Occipital lobe (tissue), 2 donors: ENCODE results near the gene NELFA. TPM values are rescaled to one million over a fixed set of nuclear protein-coding genes. Genes with fewer than 3 reads are reported as not detected.
A peak's percentile ranks its signal among the peaks of the same experiment; 100 is the strongest.

ENCODE experiments used
- DNase-seq: peaks from one replicate; lab custom pipeline; 2025; lab: John Stamatoyannopoulos, UW
- total RNA-seq: library from RNA; depleted of rRNA; stranded (reverse); fragments of >200 nt; gene quantifications from one replicate; pipeline ENCODE4 v1.2.3, GENCODE V29; 2014

NELFA gene
- 19.0 TPM for total RNA-seq

DNA sequence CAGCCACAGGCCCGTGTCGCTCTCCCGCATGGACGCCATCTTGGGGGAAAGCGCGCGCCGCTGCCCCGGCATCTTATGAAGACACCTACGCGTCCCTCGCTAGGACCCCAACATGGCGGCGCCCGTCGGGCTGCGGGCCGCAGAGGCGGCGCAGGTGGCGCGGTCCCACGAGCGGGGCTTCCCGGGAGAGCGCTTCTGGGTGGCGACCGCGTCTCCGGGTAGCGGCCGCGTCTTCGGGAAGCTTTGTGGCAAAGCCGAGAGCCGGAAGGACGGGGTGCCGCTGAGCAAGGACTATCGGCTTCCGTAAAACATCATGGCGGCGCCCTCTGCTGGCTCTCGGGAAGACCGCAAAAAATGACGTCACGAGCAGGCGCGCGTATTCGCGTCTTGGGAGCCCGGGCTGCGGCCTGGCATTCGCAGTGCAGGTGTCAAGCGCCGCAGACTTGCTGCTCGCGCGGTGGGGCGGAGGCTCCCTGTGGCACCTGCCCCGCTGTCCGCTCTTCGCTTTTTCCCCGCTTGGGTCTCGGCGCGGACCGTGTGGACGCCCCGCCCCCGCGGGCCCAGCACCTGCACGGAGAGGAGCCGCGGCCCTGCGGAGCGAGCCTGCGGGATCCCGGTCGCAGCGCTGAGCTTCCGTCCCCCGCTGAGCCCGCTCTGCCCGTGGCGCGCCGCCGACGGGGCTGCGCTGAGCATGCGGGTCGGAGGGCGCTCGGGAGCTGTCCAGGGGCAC lies at the start of gene NELFA:
NELFA (minus strand) TSS at position 54 of the 730 bp plus-strand sequence; CDS start at position 39, 15 bp downstream.
- peak; percentile 87 for DNase-seq

DNA sequence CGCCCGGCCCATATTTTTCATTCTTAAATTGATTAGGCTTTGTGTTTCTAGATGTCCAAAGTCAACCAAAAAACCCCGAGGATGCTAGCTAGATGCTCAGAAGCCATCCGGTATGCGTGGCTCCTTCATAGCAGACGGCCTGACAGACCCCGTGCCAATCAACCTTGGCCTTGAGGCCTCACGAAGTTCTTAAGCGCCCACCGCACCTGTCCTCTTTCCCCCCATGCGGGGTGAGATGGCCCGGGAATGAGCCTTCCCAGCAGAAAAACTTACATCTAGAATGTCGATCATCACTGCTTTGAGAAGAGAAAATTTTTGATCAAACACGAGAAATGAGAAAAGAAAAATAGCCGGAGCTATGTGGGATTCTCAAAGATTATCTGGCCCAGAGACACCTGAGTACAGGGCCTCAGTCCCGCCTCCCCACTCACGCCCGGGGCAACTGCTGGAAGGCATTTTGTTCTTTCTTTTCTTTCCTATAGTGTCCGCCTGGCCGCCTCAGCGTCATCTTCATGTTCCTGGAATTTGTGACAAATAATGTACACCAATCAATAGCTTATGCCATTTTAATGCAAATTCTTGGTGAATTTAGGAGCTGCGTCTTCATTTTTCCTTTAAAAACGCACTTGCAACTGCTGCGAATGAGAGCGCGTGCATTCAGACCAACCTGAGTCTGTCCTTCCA lies 48.8 kb upstream of the NELFA start:
- no peak for DNase-seq

DNA sequence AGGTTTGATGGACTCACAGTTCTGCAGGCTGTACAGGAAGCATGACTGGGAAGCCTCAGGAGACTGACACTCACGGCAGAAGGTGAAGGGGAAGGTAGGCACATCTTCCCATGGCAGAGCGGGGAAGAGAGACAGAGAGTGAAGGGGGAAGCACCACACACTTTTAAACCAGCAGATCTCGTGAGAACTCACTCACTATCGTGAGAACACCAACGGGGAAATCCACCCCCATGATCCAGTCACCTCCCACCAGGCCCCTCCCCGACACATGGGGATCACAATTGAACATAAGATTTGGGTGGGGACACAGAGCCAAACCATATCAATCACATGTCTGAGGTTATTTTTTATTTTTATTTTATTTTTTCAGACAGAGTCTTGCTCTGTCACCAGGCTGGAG lies 45.4 kb upstream of the NELFA start:
- no peak for DNase-seq

DNA sequence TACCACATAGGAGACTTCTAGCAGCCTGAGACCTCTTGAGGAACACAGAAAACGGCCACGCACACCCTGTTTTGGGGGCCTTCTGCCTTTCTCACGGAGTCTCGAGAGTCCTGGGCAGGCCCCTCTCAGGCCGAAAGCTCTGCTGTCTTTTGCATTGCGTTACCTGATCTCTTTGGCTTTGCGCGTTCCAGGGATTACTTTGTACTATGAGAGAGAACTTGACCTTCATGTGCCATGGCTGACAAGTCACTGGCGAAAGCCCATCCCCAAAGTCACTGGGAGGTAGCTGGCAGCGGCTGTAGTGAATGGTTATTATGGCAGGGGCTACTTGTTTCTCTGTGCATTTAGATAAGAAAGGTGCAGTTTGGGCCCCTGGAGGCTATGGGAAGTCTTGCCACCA lies 42.3 kb upstream of the NELFA start:
- no peak for DNase-seq

DNA sequence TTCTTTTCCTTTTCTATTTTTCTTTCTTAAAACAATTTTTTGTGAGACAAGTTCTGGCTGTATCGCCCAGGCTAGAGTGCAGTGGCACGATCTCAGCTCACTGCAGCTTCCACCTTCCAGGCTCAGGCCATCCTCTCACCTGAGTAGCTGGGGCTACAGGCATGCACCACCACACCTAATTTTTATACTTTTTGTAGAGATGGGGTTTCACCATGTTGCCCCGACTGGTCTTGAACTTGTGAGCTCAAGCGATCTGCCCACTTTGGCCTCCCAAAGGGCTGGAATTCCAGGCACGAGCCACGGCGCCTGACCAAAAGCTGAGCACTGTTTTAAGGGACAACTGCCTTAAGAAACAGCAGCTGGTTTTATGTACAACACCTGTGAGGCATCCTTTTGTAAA lies 41.0 kb upstream of the NELFA start:
- no peak for DNase-seq

DNA sequence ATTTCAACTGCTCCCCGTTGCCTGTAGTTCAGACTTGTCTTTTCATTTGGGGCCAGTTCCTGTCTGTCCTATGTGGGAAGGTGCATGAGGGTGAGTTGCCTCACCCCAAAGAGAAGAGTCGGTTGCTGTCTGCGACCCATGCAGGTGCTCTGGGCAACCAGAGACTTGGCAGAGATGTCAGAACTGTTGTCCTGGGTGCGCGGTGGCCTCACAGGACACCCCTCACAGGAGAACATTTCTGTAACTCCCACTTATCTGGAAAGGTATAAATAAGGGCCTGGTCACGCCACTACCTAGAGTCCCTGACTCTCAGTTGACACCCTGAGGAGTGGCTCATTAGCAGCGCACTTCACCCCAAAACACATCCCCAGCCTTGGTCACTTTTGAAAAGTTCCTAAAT lies 40.6 kb upstream of the NELFA start:
- no peak for DNase-seq

DNA sequence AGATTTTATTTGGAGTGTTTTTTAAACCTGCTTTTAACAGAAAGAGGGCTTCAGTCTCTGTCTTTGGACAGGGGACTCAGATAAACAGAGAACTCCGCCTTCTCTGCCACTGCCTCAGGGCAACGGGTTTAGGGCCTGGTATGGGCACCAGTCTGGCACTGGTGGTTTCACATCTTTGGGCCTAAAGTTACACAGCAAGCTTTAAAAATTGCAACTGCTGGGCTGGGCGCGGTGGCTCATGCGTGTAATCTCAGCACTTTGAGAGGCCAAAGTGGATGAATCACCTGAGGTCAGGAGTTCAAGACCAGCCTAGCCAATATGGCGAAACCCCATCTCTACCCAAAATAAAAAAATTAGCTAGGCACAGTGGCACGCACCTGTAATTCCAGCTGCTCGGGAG lies 40.1 kb upstream of the NELFA start:
- DNase-seq: no peak

DNA sequence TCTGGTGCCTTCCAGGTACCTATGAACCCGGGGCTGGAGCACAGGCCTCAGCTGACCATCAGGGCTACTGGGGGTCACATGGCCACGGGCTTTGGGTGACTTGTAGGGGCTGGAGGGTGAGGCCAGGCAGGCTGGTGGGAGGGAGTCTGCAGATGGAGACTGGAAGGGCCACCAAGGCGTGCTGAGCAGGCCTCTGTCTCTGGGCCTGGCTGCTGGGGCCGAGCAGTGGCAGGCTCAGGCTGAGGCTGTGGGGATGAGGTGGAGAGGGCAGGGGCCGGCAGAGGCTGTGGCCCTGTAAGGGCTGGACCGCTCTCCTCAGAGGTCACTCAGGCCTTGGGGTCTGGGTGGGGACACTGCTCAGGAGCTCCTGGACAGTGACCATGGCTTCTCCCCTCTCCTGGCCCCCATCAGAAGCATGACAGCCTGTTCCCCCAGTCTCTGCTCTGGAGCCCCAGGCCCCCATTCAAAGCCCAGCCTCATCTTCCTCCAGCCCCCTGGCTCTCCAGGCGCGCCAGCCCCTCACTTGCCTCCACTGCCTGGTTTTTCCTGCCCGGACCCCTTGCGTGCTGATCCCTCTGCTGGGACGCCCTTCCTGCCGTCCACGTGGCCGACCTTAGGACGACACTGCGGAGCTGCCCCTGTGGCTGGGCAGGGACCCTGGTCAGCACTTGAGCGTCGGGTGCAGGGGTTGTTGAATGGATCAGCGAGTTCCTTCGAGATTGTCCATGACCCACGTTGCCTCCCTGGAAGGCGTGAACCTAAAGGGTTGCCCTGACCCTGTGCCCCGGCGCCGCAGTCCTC lies 39.2 kb upstream of the NELFA start:
- DNase-seq: no peak

DNA sequence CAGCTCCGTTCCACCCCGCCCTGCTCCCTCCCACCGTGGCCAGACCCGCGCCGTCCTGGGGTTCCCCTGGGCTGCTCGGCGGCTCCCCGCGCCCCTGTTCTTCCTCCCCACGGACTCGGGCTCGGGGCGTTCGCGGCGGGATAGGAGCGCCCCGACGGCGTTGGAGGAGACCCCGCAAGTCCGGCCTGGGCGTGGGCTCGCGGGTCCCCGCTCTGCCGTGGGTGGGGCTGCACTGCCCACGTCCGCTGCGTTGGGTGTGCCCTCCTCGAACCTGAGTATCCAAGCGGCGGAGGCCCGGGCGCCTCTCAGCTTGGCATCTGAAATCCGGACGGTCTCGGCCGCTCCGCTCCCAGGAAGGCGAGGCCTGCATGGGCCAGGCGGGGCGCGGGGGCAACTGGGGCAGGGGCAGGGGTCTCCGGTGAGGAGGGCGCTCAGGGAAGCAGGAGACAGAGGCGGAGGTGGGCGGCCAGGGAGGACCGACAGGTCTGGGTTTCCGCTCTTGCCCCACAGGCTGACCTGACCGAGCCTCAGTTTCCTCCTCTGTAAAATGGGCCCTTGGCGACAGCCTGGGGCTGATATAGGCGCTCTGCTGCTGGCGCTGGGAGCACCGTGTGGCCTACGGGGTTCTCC lies 38.4 kb upstream of the NELFA start:
- no peak for DNase-seq

DNA sequence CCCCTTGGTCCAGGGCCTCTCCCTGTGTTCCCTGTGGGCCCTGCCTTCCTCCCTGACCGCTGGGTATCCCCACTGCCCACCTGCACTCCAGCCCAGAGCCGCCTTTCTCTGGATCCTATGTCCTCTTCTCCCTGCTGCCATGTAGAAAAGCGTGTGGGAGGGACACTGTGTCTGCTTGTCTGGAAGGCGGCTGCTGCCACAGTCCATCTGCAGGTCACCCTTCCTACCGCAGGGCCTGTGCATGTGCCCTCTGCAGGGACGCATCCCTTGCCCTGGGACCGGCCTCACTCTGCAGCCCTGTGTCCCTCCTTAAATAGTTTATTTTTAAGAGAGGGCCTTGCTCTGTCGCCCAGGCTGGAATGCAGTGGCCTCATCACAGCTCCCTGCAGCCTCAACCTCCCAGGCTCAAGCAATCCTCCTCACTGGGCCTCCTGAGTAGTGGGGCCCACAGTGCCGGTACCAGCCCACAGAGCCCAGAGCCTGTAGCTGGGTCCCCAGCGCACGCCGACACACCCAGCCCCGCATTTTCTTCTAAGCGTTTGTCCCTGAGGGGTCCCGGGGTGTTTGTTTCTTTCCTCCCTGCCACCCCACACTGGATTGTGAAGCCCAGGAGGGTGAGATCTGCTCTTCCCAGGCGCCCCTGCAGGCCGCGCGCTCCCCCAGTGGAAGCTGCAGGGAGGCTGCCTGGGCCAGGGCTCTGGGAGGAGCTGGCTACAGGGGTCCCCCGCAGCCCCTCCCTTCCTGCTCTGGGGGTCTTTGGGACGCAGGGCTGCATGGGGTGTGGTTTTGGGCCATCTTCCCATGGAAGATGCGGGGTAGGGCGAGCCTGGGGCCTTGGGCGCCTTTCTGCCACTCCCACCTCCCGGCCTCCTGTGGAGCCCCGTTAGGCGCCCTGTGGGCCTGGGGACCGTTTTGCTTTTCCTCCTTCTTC lies 37.5 kb upstream of the NELFA start:
- no peak for DNase-seq

DNA sequence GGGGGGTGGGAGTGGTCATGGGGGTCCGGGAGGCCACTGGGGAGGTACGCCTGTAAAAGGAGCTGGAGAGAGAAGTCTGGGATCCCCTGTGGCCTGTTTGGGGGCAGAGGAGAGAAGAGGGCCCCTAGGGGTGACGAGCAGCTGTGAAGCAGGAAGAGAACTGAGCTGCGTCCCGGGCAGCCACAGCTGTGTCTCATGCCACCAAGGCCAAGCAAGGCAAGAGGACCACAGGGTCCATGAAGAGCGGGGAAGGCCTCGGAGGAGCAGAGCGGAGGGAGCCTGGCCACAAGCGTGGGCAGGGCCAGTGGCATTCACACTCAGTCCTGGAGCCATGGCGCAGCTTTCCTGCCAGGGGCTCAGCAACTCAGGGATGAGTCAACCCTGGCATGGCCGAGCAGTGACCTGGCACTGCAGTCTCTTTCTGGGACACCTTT lies 36.8 kb upstream of the NELFA start:
- DNase-seq: no peak

DNA sequence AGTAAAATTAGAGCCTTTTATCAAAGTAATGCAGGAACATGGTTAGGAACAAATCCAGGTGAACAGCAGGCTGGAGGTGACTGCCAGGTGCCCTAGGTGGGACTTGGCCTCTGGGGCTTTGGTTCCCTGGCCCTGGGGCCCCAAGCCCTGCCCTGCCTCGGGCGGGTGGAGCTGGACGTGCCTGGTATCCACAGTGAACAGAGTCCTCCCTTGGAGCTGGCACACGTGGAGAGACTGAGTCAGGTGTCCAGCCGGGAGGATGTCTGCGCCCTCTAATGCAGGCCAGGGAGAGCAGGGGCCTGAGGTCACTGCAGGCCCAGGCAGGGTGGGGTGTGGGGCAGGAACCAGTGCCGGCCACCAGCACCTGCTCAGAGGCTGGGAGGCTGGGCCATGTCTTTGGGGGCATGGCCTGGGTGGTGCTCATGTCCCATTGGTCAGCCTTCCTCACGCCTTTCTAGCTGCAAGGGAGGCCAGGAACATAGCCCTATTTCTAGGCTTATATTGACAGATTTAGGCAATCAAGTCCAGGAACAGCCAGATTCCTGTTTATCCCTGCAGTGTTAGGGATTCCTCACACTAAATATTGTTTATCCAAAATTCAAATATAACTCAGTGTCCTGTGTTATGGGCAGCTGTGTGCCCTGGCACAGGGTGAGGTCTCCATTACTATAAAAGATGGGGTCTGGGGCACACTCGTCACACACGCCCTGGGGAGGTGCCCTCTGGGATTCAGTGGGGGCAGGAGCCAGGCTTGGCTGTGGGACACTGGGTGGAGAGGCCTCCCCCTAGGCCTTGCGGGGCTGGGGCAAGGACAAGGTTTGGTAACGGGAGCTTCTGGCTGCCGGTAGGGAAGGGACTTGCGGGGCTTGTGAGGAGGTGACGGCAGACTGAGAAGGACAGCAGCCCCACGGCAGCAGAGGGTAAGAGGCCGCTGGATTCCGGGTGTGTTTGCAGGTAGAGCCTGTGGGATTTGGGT lies 36.1 kb upstream of the NELFA start:
- no peak for DNase-seq

DNA sequence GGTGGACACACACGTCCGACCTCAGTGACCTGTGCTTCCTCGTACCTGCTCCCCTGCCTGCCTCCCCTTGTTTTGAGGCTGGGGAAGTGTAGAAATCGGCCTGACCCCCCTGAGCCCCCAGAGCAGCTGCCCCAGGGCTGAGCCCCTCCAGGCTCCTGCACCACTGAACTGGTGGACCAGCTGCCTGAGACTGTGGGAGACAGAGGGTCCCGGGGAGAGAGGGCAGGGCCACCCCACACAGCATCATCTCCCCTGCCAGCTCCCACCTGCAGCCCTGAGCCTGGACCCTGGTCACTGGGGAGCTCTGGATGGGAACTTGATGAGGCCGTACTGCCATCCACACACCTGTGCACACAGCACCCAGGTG lies 35.3 kb upstream of the NELFA start:
- DNase-seq: no peak

DNA sequence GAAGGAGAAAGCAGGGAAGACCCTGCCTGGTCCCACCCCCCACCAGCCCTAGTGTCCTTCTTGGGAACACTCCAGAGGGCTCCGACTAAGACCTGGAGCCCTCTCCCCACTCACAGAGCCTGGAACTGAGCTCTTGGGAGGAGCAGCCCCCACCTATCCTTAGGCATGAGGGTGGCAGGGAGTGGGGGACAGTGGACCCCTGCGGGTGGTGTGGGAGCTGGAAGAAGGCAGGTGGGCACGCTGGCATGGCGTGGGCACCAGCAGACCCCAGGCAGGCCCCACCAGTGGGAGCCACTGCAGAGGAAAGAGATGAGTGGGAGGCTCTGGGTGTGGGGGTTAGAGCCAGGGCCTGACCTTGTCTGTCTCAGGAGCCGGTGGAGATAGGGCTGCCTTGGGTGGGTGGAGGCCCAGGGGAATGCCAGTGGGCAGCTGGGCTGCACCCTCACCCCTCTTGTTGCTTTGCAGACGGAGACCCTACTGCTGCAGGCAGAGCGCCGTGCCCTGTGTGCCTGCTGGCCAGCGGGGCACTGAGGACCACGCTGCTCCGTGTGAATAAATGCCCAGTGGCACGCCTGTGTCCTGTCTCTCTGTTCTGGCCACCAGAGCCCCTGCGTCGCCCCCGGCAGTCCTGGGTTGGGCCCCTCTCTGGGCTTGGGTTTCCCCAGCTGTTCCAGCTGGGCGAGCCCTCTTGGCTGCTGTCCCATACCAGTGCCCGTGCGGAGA lies 34.8 kb upstream of the NELFA start:
- no peak for DNase-seq

DNA sequence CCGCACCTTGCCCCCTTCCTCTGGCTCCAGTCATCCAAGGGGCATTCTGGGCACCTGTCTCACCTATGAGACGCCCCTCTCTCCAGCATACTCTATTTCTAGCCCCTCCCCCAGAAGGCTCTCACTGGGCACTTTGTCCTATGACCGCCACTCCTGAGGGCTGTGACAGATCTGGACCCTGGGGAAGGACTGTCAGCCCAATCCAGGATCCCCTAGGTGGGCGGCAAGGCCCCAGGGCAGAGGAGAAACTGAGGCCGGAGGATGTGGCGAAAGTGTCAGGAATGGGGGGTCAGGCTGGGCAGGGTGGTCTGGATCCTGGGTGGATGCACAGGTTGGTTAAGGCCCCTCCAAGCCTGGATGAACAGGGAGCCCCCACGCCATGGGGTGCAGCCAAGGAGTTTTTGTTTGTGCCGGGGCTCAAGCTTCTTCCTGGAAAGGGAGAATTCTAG lies 34.2 kb upstream of the NELFA start:
- DNase-seq: no peak

DNA sequence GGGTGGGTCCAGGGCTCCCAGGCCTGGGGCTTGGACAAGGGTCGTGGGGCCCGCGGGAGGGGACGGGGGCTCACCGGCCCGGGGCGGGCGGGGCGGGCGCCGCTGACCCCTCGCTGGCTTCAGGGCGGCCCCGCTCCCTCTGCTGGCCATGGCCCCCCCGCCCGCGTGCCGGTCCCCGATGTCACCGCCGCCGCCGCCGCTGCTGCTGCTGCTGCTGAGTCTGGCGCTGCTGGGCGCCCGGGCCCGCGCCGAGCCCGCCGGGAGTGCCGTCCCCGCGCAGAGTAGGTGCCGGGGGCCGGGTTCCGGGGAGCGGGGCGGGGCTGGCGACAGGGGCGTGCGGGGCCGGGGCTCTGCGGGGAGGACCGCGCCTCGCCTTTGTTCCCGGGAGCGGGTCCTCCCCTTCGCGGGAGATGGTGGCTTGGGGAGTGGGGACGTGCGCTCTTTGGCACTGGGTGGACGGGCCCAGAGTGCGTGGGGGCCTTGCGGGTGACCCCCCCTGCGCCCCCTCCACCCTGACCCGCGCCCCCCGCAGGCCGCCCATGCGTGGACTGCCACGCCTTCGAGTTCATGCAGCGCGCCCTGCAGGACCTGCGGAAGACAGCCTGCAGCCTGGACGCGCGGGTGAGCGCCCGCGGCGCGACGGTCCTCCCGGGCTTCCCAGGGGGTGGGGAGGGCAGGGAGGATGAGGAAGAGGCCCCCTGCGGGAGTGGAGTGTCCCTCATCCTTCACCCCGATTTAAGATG lies 33.6 kb upstream of the NELFA start:
- DNase-seq: no peak

DNA sequence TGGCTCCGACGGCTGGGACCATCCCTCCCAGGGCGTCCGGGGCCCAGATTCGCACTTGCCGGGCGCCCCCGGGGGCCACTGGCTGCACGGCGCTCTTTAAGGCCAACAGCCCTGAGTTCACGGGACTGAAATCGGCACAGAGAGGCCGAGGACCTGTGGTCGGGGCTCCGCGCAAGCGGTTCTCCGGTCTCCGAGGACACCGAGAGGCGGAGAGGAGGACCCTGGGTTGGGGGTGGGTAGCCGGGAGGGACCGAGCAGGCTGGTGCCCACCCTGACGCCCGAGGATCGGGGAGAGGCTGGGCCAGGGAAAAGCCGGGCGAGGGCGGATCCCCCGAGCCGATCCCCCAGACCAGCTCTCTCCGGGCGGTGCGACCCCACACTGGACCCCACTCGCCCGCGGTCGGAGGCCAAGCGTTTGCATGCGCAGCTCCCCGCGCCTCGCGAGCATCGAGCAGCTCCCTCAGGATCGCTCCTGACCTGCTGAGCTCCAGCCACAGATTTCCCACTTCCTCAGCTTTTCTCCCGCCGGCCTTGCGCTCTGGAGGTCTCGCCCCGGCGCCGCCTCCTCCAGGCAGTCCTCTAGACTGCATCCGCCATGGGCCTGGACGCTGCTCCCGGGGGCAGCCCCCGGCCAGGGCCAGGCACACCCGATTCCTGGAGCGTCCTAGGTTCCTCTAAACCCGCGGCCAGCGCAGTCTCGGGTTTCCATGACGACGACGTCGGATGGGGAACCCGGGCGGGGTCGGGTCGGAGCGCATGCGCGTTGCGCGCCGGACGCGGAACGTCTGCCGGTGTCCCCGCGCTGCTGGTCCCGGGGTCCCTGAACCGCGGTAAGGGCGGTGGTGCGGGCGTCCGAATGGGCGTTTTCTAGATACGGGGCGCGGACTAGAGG lies 32.7 kb upstream of the NELFA start:
- peak; percentile 80 for DNase-seq
